Activated T-cell treated with anti-CD3 and anti-CD28 coated beads, Interleukin-2, amount 50 U/mL, for 4 hours (primary cell): ENCODE measurements around the gene RUFY2. TPM values are rescaled to one million over a fixed set of nuclear protein-coding genes. Genes with fewer than 3 reads are reported as not detected.
"Not testable (repeated sequence)": the region's sequence is repeated elsewhere in the genome, so short reads cannot be mapped to it uniquely, and the experiment has no call there.

Experiments
- ATAC-seq, 2 donors: fragments of 200-7000 bp; cut with Tn5 transposase; one replicate each; pipeline ENCODE4 v1.10.0; 2021
- DNase-seq: peaks from one replicate; pipeline ENCODE4 v3.0.0-alpha.2; 2020
- H3K27me3 Mint-ChIP-seq: one replicate; pipeline ENCODE4 v1.8.0; 2021; ENCODE audit warnings: low read depth, mixed read lengths
- H3K36me3 Mint-ChIP-seq: one replicate; pipeline ENCODE4 v1.8.0; 2022; ENCODE audit warnings: mixed read lengths; ENCODE audit not compliant: insufficient read depth
- H3K4me1 Mint-ChIP-seq: one replicate; pipeline ENCODE4 v1.8.0; 2021; ENCODE audit warnings: low read depth, mixed read lengths
- H3K4me3 Mint-ChIP-seq: one replicate; pipeline ENCODE4 v1.8.0; 2021; ENCODE audit warnings: mild to moderate bottlenecking, moderate library complexity, mixed read lengths
- H3K9me3 Mint-ChIP-seq: one replicate; pipeline ENCODE4 v1.8.0; 2021; ENCODE audit warnings: mixed read lengths
- total RNA-seq, 3 donors: library from RNA; stranded (reverse); gene quantifications; one replicate each; pipeline ENCODE4 v1.2.1, GENCODE V29; 2021

The RUFY2 gene
- total RNA-seq, 3 donors from 2014 or later = 4.4 to 7.1 (median 6.9) TPM

DNA sequence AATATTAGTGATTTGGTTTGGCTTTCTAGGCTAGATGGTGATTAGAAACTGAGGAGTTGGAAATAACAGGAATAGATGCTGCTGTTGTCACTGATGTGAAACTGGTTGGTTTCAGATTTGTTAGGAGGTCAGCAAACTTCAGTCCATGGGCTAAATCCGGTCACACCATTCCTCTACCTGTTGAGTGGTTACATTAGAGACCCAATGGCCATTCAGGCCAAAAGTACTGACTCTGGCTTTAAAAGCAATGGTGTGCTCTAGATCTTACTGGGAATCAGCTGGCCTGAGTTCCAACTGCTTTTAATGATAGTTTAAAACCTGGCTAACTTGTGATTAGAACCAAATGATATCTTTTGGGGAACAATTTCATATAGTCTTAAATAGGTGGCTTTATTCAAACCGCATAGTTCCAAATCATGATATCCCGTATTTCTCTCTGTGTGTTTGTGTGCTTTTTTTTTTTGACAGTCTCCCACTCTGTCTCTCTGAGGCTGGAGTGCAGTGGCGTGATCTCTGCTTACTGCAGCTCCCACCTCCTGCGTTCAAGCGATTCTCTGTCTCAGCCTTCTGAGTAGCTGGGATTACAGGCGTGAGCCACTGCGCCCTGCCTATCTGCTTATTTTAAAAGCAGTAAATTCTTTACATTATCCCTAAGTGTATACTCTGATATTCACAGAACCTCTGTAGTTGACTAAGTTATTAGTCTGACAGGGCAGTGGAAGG is 66.6 kb downstream of the RUFY2 start:
- no peak for ATAC-seq
- Mint-ChIP-seq H3K4me3 (no peak overlapping the region), H3K4me1 (peaks cover 38% of the 10 kb centered on the region), H3K36me3 (peaks cover 61% of the 10 kb centered on the region), H3K27me3 (no peaks in the 10 kb centered on the region), H3K9me3 (no peaks in the 10 kb centered on the region)
- DNase-seq = no peak

DNA sequence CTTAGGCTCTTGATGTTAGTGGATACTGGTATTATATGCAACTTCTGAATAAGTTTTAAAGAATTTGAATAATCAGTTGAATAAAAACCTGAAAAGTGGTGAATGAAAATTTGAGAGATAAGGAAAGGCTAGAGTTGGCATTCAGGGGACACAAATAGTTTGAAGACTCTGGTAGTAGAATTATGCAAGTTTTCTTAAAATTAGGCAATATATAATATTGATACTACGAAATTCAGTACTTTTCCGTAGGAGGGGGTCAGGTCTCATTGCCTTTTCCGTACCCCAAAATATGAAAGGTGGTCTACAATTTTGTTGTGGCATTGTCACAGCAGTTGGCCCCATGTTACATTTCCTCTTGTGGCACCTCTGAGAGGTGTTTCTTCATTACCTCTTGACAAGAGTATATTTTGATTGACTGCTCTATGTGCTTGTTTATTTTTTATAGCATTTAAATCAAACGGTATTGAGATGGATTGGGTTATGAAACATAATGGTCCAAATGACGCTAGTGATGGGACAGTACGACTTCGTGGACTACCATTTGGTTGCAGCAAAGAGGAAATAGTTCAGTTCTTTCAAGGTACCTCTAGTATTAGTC is 70.2 kb downstream of the RUFY2 start:
- Mint-ChIP-seq H3K9me3 (no peaks in the 10 kb centered on the region), H3K4me3 (peak overlapping the region; percentile 100), H3K27me3 (no peaks in the 10 kb centered on the region), H3K36me3 (peaks cover 58% of the 10 kb centered on the region), H3K4me1 (peaks cover 49% of the 10 kb centered on the region)
- ATAC-seq (no peak), DNase-seq (no peak)

DNA sequence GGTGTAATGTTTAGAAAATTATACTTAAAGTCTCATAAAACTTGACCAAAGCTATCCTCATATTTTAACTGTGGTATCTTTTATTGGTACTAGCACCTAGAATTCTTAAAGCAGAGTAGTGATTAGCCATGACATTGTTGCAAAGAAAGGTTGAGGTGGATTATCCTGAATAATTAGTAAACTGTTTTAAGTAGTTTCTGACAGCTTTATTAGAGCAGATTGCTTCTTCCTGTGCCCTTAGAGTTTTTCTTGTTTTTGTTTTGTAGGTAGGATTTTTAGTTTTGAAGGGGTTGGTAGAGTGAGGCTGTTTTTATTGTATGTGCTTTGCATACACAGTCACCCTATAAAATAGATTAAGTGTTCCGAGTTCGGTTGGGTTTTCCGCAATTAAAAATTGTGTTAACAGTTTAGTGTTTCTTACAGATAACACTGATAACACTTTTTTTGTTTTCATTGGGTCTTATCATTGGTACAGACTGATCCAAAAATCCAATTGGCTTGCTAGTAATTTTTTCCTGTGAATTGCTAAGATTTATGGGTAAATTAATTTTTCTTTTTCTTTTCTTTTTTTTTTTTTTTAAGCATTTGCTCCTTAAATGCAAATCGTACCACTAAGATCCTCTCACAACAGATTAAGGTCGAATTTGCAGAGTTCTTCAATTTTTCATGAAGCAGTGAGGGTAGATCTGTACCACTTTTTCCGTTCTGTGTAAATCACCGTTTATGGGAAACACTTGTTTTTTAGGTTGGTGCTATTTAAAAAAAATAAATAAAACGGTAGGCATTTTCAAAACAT is 72.2 kb downstream of the RUFY2 start:
- peaks cover 43% of the 10 kb centered on the region for H3K36me3 Mint-ChIP-seq
- DNase-seq (no peak), ATAC-seq (no peak)
- peak overlapping the region; percentile 100 for H3K4me3 Mint-ChIP-seq
- H3K9me3 Mint-ChIP-seq = no peaks in the 10 kb centered on the region
- H3K27me3 Mint-ChIP-seq = no peaks in the 10 kb centered on the region
- H3K4me1 Mint-ChIP-seq = peaks cover 61% of the 10 kb centered on the region

DNA sequence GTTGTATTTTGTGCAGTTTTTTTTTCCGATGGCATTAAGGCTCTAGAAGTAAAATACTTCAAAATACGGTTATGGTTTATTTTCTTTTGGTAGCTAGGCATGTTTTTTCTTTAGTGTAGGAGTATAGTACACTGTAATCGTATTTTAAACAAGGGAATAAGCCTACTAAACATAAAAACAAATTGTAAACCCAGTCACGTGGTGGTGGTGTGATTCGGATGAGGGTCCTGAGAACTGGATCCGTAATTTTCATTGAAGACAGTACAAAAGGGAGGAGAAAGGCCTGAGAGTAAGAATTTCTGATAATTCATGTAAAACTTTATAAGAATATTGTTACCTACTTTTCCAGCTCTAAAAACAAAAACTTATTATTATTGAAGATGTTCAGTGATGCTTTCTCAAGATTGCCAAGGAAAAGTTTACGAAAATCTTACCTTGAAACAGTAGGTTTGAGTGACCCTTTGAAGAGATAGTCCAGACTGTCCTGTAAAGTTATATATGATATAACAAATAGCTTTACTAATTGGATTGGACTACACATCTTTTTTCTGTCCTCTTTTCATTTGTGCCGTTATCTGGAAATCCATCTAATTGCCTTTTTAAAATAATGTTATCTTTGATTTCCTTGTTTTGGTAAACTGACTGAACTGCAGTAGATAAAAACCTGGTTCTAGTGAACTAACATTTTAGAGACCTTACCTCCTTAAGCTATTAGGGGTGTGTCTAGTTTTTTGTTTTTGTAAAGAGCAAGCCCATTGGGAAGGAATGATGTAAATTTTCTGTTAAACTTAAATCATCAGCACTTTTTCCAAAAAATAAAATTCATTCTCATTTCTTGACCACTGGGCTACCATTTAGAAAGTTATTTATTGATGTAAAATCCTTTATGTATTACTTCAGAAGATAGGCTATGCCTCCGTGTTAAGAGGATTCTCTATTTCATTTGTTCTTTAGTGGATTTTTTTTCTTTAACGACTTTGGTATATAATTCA is 73.3 kb downstream of the RUFY2 start:
- H3K27me3 Mint-ChIP-seq = no peaks in the 10 kb centered on the region
- ATAC-seq = no peak
- DNase-seq = no peak
- H3K4me1 Mint-ChIP-seq = peaks cover 61% of the 10 kb centered on the region
- H3K36me3 Mint-ChIP-seq = peaks cover 35% of the 10 kb centered on the region
- no peaks in the 10 kb centered on the region for H3K9me3 Mint-ChIP-seq
- peak overlapping the region; percentile 100 for H3K4me3 Mint-ChIP-seq

DNA sequence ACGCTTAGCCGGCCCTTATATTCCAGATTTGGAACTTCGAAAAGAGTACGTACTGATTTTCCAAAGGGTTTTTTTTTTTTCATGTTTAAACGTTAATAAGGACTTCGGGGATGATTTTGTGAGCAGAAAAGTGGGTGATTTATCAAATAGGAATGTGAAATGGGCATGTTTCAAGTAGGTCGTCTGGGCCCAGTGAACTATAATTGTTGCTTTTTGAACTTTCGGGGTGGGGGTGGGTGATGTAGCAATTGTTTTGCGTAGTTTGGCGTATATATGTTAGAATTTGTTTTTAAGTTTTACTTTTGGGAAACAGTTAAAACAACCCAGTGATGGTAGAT is 74.0 kb downstream of the RUFY2 start:
- Mint-ChIP-seq H3K27me3 (no peaks in the 10 kb centered on the region), H3K4me3 (peak overlapping the region; percentile 100), H3K36me3 (peaks cover 32% of the 10 kb centered on the region), H3K4me1 (peaks cover 63% of the 10 kb centered on the region), H3K9me3 (no peaks in the 10 kb centered on the region)
- ATAC-seq (no peak), DNase-seq (no peak)

DNA sequence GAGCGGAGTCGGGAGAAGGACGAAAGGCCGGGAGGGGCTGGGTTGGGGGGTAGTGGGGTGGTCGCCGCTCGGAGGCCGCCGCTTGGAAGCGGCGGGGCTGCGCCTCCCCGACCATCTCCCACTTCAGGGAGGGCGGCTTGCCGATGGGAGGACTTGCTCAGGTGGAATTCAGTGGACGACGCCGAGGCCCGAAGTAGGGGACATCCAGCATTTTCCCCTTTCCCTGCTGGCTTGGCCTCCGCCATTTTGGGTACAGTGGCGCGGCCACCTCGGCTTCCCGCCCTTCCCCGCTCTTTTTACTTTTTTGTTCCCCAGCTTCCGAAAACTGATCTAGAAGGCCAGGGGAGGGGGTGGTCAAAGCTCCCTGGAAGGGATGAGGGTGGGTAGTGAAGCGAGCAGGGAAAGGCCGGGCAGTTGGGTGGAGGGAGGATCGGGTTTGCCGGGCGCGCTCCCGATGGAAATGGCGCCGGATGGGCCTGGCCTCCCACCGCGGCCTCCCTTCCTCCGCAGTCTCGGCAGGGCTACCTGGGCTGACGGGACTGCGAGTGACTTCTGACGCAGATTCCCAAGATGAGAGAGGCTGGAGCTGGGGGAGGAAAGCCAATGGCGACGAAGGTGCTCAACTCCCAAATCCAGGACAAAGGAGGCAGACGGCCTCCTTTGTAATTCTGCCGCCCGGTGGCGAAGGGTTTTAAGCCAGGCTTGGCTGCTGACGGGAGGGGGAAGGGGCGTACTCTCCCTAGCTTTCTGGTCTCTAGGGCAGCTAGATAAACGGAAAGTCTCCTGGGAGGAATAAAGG is 74.6 kb downstream of the RUFY2 start, which contains the start of gene PBLD:
TSS of gene PBLD (minus strand) at position 670 of the 799 bp plus-strand sequence. CDS start 26,084 bp downstream, outside the sequence.
- H3K36me3 Mint-ChIP-seq = peaks cover 28% of the 10 kb centered on the region
- no peaks in the 10 kb centered on the region for H3K9me3 Mint-ChIP-seq
- DNase-seq (peak; percentile 40), ATAC-seq (peak; percentile 25 to 26)
- H3K4me1 Mint-ChIP-seq = peaks cover 58% of the 10 kb centered on the region
- peak within 1 kb of the TSS; percentile 100 for H3K4me3 Mint-ChIP-seq
- no peaks in the 10 kb centered on the region for H3K27me3 Mint-ChIP-seq

DNA sequence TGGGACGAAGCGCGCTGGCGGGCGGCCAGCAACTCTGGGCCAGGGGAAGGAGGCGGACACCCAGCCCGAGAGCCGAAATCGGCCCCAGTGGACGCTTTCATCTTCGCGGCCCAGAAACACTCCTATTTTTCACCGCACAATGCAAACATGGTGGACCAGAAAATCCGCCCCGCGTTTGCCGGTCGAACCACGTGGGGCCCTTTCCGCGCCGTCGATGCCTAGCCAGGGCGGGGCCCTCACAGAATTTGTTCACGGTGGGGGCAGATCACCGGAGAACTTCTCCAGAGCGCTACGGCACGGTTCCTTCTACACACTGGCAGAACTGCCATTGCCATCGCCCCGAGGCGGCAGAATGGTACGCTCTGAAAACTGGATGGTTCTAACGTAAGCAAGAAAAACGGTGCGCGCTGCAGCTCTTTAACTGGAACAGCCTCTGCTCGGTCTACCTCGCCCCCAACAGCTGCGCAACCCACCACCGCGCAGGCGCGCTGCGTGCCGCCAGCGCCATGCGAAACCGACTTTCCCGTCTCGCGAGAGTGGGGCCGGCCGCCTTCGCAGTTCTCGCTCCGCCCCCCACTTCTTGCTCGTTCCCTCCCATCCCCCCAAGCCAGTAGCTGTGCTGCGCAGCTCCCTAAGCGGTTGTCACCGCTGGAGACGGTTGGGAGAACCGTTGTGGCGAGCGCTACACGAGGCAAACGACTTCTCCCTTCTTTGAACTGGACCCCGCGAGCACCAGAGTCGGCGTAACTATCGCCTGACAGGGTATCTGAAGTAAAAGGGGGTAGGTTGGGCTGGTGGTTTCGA is 75.4 kb downstream of the RUFY2 start, which contains the start of gene HNRNPH3:
TSS of gene HNRNPH3 (plus strand) at position 610 of the 804 bp plus-strand sequence. CDS start 5,158 bp downstream, outside the sequence.
- peak; percentile 99 for DNase-seq
- Mint-ChIP-seq H3K4me1 (peaks cover 50% of the 10 kb centered on the region), H3K27me3 (no peaks in the 10 kb centered on the region), H3K36me3 (peaks cover 23% of the 10 kb centered on the region), H3K9me3 (no peaks in the 10 kb centered on the region), H3K4me3 (peak within 1 kb of the TSS; percentile 100)
- ATAC-seq = peak; percentile 87 to 91

DNA sequence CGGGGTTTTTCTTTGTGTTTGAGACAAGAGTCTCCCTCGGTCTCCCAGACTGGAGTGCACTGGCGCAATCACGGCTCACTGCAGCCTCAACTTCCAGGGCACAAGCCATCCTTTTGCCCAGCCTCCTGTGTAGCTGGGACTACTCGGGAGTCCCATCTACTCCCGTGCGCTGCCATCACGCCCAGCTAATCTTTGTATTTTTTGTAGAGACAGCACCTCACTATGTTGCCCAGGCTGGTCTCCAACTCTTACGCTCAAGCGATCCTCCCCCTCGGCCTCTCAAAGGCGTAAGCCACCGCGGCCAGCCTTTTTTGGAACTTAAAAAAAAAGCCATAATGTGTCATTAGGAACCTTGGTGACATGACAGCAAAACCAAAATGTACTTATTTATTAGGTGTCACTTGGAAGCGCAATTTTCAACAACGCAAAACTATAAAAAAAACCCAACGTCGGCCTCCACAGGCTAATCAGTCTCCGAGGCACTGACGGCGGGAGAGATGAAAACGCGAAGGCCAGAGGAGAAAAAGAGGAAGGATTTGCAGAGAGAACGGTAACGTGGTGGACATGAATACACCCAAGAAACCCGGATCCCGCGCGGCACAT is 76.1 kb downstream of the RUFY2 start:
- Mint-ChIP-seq H3K36me3 (peaks cover 18% of the 10 kb centered on the region), H3K4me3 (peak overlapping the region; percentile 100), H3K27me3 (no peaks in the 10 kb centered on the region), H3K9me3 (no peaks in the 10 kb centered on the region), H3K4me1 (peaks cover 43% of the 10 kb centered on the region)
- DNase-seq = peak; percentile 19
- ATAC-seq = no peak

DNA sequence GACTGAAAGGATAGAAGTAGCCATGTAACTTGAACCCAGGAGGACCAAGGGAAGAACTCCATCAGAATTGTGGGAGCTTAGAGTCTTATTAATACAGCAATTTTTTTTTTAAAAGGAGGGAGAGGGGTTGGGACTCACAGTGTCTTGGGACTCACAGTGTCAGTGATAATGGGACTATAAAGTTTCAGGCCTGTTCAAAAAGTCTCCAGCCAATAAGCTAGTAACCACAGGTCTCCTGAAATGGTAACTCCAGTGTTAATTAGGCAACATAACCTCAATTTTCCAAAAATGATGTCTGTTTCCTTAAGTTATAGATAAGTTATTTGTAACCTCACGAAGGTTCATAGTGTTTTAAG is 77.6 kb downstream of the RUFY2 start:
- Mint-ChIP-seq H3K4me1 (peaks cover 31% of the 10 kb centered on the region), H3K4me3 (no peak overlapping the region), H3K36me3 (peaks cover 12% of the 10 kb centered on the region), H3K27me3 (no peaks in the 10 kb centered on the region), H3K9me3 (no peaks in the 10 kb centered on the region)
- DNase-seq (no peak), ATAC-seq (no peak)

DNA sequence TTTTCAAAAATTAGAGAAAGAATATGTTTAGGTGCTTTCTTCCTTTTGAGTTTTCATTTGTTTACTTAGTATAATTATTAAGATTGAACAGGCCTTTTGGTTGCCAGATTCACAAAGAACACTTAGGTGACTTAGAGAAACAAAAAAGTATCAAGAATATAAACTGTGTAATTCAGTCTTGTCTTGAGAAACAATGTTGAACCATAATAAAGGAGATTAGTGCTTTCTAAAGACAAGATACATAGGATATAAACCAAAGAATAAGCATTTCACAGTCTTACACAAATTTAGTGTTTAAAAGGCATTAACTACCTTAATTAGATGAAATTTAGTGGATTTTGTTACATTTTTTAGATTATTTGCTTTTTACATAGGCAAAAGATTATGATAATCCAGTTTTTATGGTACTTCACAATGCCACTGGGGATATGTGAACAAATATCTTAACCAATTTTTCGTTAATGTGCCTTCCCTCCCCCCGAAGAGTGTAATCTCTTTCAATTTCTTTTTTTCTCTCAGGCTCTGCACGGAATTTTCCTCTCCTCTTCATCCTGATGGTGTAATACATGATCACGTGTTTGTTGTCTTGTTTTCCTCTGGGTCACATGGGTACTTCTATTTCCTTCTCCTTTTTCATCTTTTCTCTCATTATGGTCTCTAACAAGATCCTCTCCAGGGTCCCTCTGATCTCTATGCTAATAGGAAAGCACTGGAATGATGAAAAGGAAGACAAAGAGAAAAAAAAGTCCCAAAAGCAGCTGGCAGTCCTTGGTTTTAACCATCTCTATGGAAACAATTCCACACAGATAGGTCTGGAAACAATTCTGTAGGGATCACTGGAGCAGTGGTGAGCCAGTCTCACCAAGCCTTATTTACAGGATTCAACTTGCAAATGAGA is 78.9 kb downstream of the RUFY2 start:
- H3K4me1 Mint-ChIP-seq = peaks cover 25% of the 10 kb centered on the region
- no peaks in the 10 kb centered on the region for H3K9me3 Mint-ChIP-seq
- ATAC-seq = no peak

DNA sequence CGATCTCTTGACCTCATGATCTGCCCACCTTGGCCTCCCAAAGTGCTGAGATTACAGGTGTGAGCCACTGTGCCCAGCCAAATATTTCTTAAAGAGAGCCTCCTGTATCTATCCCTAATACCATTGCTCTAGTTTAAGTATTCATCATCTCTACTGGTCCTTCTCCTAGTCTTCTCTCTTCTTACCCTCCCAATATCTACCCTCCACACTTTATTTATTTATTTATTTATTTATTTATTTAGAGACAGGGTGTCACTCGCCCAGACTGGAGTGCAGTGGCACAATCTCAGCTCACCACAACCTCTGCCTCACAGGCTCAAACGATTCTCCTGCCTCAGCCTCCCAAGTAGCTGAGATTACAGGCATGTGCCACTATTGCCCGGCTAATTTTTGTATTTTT is 82.7 kb downstream of the RUFY2 start:
- H3K27me3 Mint-ChIP-seq, H3K36me3 Mint-ChIP-seq, H3K9me3 Mint-ChIP-seq, H3K4me1 Mint-ChIP-seq, ATAC-seq, H3K4me3 Mint-ChIP-seq, DNase-seq: not testable (repeated sequence)

More for the DNA sequence above, 78.9 kb downstream of the RUFY2 start:
- peak overlapping the region; percentile 12 for H3K4me3 Mint-ChIP-seq
- peaks cover 4% of the 10 kb centered on the region for H3K36me3 Mint-ChIP-seq
- no peaks in the 10 kb centered on the region for H3K27me3 Mint-ChIP-seq
- no peak for DNase-seq
